ENCODE data around the gene PICALM.
A peak's percentile ranks its signal among the peaks of the same experiment; 100 is the strongest.

Gene PICALM

GRCh38 chr11:86073948-86074347 lies 5.1 kb upstream of the PICALM start:
- DNase-seq = no peak

- no peak for DNase-seq
Measured at GRCh38 chr11:86072211-86072610, 3.3 kb upstream of the PICALM start.

GRCh38 chr11:86070142-86071056 lies 1.5 kb upstream of the PICALM start:
- DNase-seq = no peak

GRCh38 chr11:86069408-86070101 lies 671 bp upstream of the PICALM start:
- peak; percentile 92 for DNase-seq

- DNase-seq = no peak
Measured at GRCh38 chr11:86068138-86068871, 579 bp downstream of the PICALM start.

GRCh38 chr11:86067851-86068137 lies 1.1 kb downstream of the PICALM start:
- no peak for DNase-seq

- DNase-seq = peak; percentile 94
Measured at GRCh38 chr11:86067009-86067850, 1.7 kb downstream of the PICALM start.

- no peak for DNase-seq
Measured at GRCh38 chr11:86066657-86067008, 2.3 kb downstream of the PICALM start.

- no peak for DNase-seq
Measured at GRCh38 chr11:86066033-86066432, 2.9 kb downstream of the PICALM start.

GRCh38 chr11:86064220-86064803 lies 4.6 kb downstream of the PICALM start:
- no peak for DNase-seq

GRCh38 chr11:86063536-86063935 lies 5.3 kb downstream of the PICALM start:
- no peak for DNase-seq

- no peak for DNase-seq
Measured at GRCh38 chr11:86062719-86063118, 6.2 kb downstream of the PICALM start.

- DNase-seq = no peak
Measured at GRCh38 chr11:86061483-86062205, 7.2 kb downstream of the PICALM start.

- DNase-seq = no peak
Measured at GRCh38 chr11:86060544-86060943, 8.3 kb downstream of the PICALM start.

- DNase-seq = no peak
Measured at GRCh38 chr11:86058360-86058759, 10.5 kb downstream of the PICALM start.

- DNase-seq = no peak
Measured at GRCh38 chr11:86056351-86056854, 12.5 kb downstream of the PICALM start.

GRCh38 chr11:86052693-86053641 lies 15.9 kb downstream of the PICALM start:
- no peak for DNase-seq

- DNase-seq = no peak
Measured at GRCh38 chr11:86050196-86050709, 18.6 kb downstream of the PICALM start.

- peak; percentile 24 for DNase-seq
Measured at GRCh38 chr11:86047275-86047991, 21.5 kb downstream of the PICALM start.
